ENCODE data around the gene MAP2K2. TPM values are rescaled to one million over a fixed set of nuclear protein-coding genes. Genes with fewer than 3 reads are reported as not detected.
"Not testable (repeated sequence)": the region's sequence is repeated elsewhere in the genome, so short reads cannot be mapped to it uniquely, and the experiment has no call there.

Gene MAP2K2
- polyA plus RNA-seq, 3 donors = 30.5 to 94.5 (median 40.2) TPM

DNA sequence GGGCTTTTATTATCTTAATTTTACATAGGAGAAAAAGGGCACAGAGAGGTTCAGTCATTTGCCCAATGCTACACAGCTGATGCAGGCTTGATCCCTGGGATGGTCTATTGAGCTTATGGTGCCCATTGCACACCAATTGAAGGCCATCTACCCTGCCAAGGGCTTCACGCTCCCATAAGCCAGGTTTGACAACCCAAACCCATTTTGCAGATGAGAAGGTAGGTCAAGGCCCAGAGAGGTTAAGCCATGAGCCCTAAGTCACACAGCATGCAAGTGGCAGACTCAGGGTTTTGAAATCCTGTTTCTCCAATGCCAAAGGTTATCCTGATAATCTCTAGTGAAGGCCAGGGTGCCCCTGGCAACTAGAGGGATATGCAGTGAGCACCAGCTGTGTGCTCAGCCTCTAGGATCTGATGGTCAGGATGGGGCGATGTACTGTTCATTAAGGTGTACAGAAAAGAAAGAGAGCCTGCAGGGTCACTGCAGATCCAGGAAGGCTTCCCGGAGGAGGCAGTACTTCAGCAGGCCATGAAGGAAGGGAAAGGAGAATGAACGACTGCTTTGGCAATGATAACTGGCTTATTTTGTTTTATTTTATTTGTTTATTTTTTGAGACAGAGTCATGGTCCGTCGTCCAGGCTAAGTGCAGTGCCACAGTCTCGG, 37.6 kb upstream of the MAP2K2 start:
- Mint-ChIP-seq H3K4me3 (peak overlapping the region in 1 of 2 donors; percentile 14), H3K27ac (no peak overlapping the region), H3K9me3 (peaks cover 0 to 1% (median 0%) of the 10 kb centered on the region in 7 donors), H3K4me1 (no peaks in the 10 kb centered on the region), H3K27me3 (ENCODE audit: low read depth in 3 of 3) (peaks cover 5 to 19% (median 6%) of the 10 kb centered on the region in 3 donors), H3K36me3 (no peaks in the 10 kb centered on the region)
- TF ChIP-seq, protein P1, sequence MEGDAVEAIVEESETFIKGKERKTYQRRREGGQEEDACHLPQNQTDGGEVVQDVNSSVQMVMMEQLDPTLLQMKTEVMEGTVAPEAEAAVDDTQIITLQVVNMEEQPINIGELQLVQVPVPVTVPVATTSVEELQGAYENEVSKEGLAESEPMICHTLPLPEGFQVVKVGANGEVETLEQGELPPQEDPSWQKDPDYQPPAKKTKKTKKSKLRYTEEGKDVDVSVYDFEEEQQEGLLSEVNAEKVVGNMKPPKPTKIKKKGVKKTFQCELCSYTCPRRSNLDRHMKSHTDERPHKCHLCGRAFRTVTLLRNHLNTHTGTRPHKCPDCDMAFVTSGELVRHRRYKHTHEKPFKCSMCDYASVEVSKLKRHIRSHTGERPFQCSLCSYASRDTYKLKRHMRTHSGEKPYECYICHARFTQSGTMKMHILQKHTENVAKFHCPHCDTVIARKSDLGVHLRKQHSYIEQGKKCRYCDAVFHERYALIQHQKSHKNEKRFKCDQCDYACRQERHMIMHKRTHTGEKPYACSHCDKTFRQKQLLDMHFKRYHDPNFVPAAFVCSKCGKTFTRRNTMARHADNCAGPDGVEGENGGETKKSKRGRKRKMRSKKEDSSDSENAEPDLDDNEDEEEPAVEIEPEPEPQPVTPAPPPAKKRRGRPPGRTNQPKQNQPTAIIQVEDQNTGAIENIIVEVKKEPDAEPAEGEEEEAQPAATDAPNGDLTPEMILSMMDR (IDR thresholded peaks at IDR 0.05) = no peak
- Histone ChIP-seq H3K9ac (ENCODE audit: insufficient read depth, low read length, poor library complexity, severe bottlenecking) (no peak overlapping the region), H3K79me2 (ENCODE audit: insufficient read depth, low read length) (no peaks in the 10 kb centered on the region), H3K4me2 (replicated peaks; ENCODE audit: extremely low read depth, low read length, poor library complexity, severe bottlenecking) (no peak overlapping the region), H3K27ac (ENCODE audit: low read depth in 1 of 2, low read length in 2 of 2) (no peak overlapping the region), H3K9me3 (replicated peaks in 1 of 2; ENCODE audit: control insufficient read depth in 1 of 2, insufficient read depth in 1 of 2, low read length in 2 of 2) (no peaks in the 10 kb centered on the region), H4K20me1 (ENCODE audit: insufficient read depth, low read length) (no peaks in the 10 kb centered on the region), H3K36me3 (replicated peaks in 1 of 2; ENCODE audit: control insufficient read depth in 1 of 2, insufficient read depth in 2 of 2, low read length in 2 of 2) (no peaks in the 10 kb centered on the region), H3K27me3 (ENCODE audit: control insufficient read depth in 2 of 2, insufficient read depth in 2 of 2, low read length in 2 of 2) (no peaks in the 10 kb centered on the region), H3K4me1 (ENCODE audit: control insufficient read depth in 1 of 2, insufficient read depth in 2 of 2, low read length in 2 of 2) (no peaks in the 10 kb centered on the region), H2AFZ (ENCODE audit: insufficient read depth, low read depth, low read length, poor library complexity, severe bottlenecking) (no peak overlapping the region), H3K4me3 (replicated peaks in 1 of 3; ENCODE audit: low read depth in 2 of 3, low read length in 3 of 3) (no peak overlapping the region)
- WGBS (ENCODE audit: insufficient coverage) = 91% methylated on average over 3 of the region's 7 CpGs
- intact Hi-C loops (cut with micrococcal nuclease) = no loop called here
- DNase-seq = no peak

DNA sequence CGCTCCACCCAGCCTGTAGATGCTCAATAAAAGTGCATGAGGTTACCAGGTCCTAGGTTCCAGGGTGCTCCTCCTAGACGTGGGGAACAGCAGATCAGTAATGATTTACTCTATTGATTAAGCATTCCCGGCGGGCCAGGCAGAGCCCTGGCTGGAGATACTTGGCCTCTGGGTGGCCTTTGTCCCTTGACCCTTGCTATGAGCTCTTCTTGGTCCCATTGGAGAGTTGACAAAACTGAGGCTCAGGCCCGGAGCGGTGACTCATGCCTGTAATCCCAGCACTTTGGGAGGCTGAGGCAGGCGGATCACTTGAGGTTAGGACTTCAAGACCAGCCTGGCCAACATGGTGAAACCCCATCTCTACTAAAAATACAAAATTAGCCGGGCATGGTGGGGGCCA, 34.0 kb upstream of the MAP2K2 start:
- H2AFZ ChIP-seq (ENCODE audit: insufficient read depth, low read depth, low read length, poor library complexity, severe bottlenecking); intact Hi-C loops (cut with micrococcal nuclease); H3K27me3 ChIP-seq (ENCODE audit: control insufficient read depth in 2 of 2, insufficient read depth in 2 of 2, low read length in 2 of 2); H4K20me1 ChIP-seq (ENCODE audit: insufficient read depth, low read length); H3K9ac ChIP-seq (ENCODE audit: insufficient read depth, low read length, poor library complexity, severe bottlenecking); H3K4me1 ChIP-seq (ENCODE audit: control insufficient read depth in 1 of 2, insufficient read depth in 2 of 2, low read length in 2 of 2); H3K27ac ChIP-seq (ENCODE audit: low read depth in 1 of 2, low read length in 2 of 2); H3K36me3 Mint-ChIP-seq; H3K9me3 Mint-ChIP-seq; H3K9me3 ChIP-seq (replicated peaks in 1 of 2; ENCODE audit: control insufficient read depth in 1 of 2, insufficient read depth in 1 of 2, low read length in 2 of 2); H3K4me3 Mint-ChIP-seq; H3K4me3 ChIP-seq (replicated peaks in 1 of 3; ENCODE audit: low read depth in 2 of 3, low read length in 3 of 3); H3K4me1 Mint-ChIP-seq; H3K4me2 ChIP-seq (replicated peaks; ENCODE audit: extremely low read depth, low read length, poor library complexity, severe bottlenecking); H3K79me2 ChIP-seq (ENCODE audit: insufficient read depth, low read length); DNase-seq; H3K36me3 ChIP-seq (replicated peaks in 1 of 2; ENCODE audit: control insufficient read depth in 1 of 2, insufficient read depth in 2 of 2, low read length in 2 of 2); H3K27ac Mint-ChIP-seq: not testable (repeated sequence)
- peaks cover 5 to 14% (median 9%) of the 10 kb centered on the region in 3 donors for H3K27me3 Mint-ChIP-seq (ENCODE audit: low read depth in 3 of 3)
- 84% methylated on average over 5 of the region's 8 CpGs for WGBS (ENCODE audit: insufficient coverage)

Measured in CD14-positive monocyte (primary cell).